SIG-M5 (cell line): Measurements from ENCODE around the gene C22orf23.
"Not testable (repeated sequence)": the region's sequence is repeated elsewhere in the genome, so short reads cannot be mapped to it uniquely, and the experiment has no call there.

Source experiments
- DNase-seq: peaks from one replicate; lab custom pipeline; 2025; lab: John Stamatoyannopoulos, UW

Gene C22orf23

GRCh38 chr22:37982151-37982785, 28.9 kb upstream of the C22orf23 start:
- DNase-seq = no peak

- DNase-seq = no peak
Measured at GRCh38 chr22:37981282-37982011, 28.0 kb upstream of the C22orf23 start.

- DNase-seq = no peak
Measured at GRCh38 chr22:37979782-37980181, 26.4 kb upstream of the C22orf23 start.

- DNase-seq = no peak
Measured at GRCh38 chr22:37976547-37976946, 23.1 kb upstream of the C22orf23 start.

- not testable (repeated sequence) for DNase-seq
Measured at GRCh38 chr22:37976022-37976421, 22.6 kb upstream of the C22orf23 start.

GRCh38 chr22:37975153-37975552, 21.8 kb upstream of the C22orf23 start:
- DNase-seq = no peak

GRCh38 chr22:37973271-37974170, 20.1 kb upstream of the C22orf23 start:
- no peak for DNase-seq

GRCh38 chr22:37972527-37972926, 19.1 kb upstream of the C22orf23 start:
- DNase-seq = no peak

- no peak for DNase-seq
Measured at GRCh38 chr22:37971475-37972434, 18.4 kb upstream of the C22orf23 start.

- DNase-seq = no peak
Measured at GRCh38 chr22:37970864-37971263, 17.5 kb upstream of the C22orf23 start.

- no peak for DNase-seq
Measured at GRCh38 chr22:37968452-37969251, 15.3 kb upstream of the C22orf23 start.

GRCh38 chr22:37967637-37968451, 14.4 kb upstream of the C22orf23 start:
- DNase-seq = no peak

- no peak for DNase-seq
Measured at GRCh38 chr22:37967147-37967546, 13.7 kb upstream of the C22orf23 start.

- no peak for DNase-seq
Measured at GRCh38 chr22:37965940-37966664, 12.7 kb upstream of the C22orf23 start.

GRCh38 chr22:37961062-37961461, 7.7 kb upstream of the C22orf23 start:
- no peak for DNase-seq

- DNase-seq = no peak
Measured at GRCh38 chr22:37959231-37959825, 5.9 kb upstream of the C22orf23 start.

- DNase-seq = no peak
Measured at GRCh38 chr22:37957232-37957631, 3.8 kb upstream of the C22orf23 start.

- not testable (repeated sequence) for DNase-seq
Measured at GRCh38 chr22:37955825-37956397, 2.5 kb upstream of the C22orf23 start.
